IMR-90 (cell line): ENCODE measurements around the gene ACAA2. TPM values are rescaled to one million over a fixed set of nuclear protein-coding genes. Genes with fewer than 3 reads are reported as not detected.

Source experiments
- ATAC-seq: fragments of 200-7000 bp; cut with Tn5 transposase; 2 replicates; pipeline ENCODE4 v1.9.1; 2020; ENCODE audit warnings: low read depth, mild to moderate bottlenecking, moderate library complexity
- BruUV-seq: library from RNA; stranded (reverse); fragments of 400-500 nt; replicated peaks from 2 replicates; lab custom pipeline; 2021; lab: Mats Ljungman, UMichigan
- CTCF ChIA-PET: fragments of 300-600 bp; formaldehyde crosslinking; extraction: SDS; loops from one replicate; lab custom pipeline; 2021; ENCODE audit warnings: antibody characterized with exemption; lab: Yijun Ruan, JAX
- POLR2A ChIA-PET: fragments of 300-600 bp; sonication (Branson Sonifier 250); formaldehyde crosslinking; loops from one replicate; lab custom pipeline; 2022; ENCODE audit warnings: antibody characterized with exemption; ENCODE audit not compliant: unreplicated experiment; lab: Charles Lee
- DNase-seq: peaks from one replicate; pipeline ENCODE4 v3.0.0; 2013
- H2AFZ ChIP-seq: replicated peaks from 2 replicates; pipeline ENCODE3; 2013; ENCODE audit warnings: low read length, mild to moderate bottlenecking; ENCODE audit not compliant: poor library complexity
- H2AK5ac ChIP-seq: 2 replicates; pipeline ENCODE4 v1.6.1; 2013; ENCODE audit warnings: low read depth, low read length, inconsistent platforms
- H2AK9ac ChIP-seq: replicated peaks from 2 replicates; pipeline ENCODE3; 2013; ENCODE audit warnings: mild to moderate bottlenecking, low read depth, low read length, moderate library complexity; ENCODE audit not compliant: poor library complexity
- H2BK120ac ChIP-seq: 2 replicates; pipeline ENCODE4 v1.6.1; 2013; ENCODE audit warnings: low read depth, low read length, inconsistent platforms
- H2BK15ac ChIP-seq: 3 replicates; pipeline ENCODE4 v1.6.1; 2013; ENCODE audit warnings: low read depth, low read length, inconsistent platforms
- H2BK20ac ChIP-seq: 2 replicates; pipeline ENCODE4 v1.6.1; 2013; ENCODE audit warnings: low read depth, mild to moderate bottlenecking, inconsistent platforms, low read length, moderate library complexity
- H2BK5ac ChIP-seq: 2 replicates; pipeline ENCODE4 v1.6.1; 2013; ENCODE audit warnings: mild to moderate bottlenecking, low read depth, low read length, inconsistent platforms; ENCODE audit not compliant: poor library complexity, severe bottlenecking
- H3K14ac ChIP-seq: replicated peaks from 2 replicates; pipeline ENCODE4 v1.6.1; 2013; ENCODE audit warnings: low read depth, low read length, inconsistent platforms
- H3K18ac ChIP-seq: 2 replicates; pipeline ENCODE4 v1.6.1; 2013; ENCODE audit warnings: low read depth, low read length, control low read depth
- H3K23ac ChIP-seq: 2 replicates; pipeline ENCODE4 v1.6.1; 2013; ENCODE audit warnings: low read depth, low read length, inconsistent platforms
- H3K27ac ChIP-seq: 2 replicates; pipeline ENCODE4 v1.5.1; 2013; ENCODE audit warnings: mild to moderate bottlenecking, control low read depth, low read length; ENCODE audit not compliant: insufficient read depth
- H3K27me3 ChIP-seq: 2 replicates; pipeline ENCODE4 v1.6.1; 2013; ENCODE audit warnings: low read length; ENCODE audit not compliant: control insufficient read depth, insufficient read depth
- H3K36me3 ChIP-seq: 2 replicates; pipeline ENCODE4 v1.6.1; 2013; ENCODE audit warnings: low read length, mixed read lengths; ENCODE audit not compliant: control insufficient read depth, insufficient read depth
- H3K4ac ChIP-seq: 2 replicates; pipeline ENCODE4 v1.6.1; 2013; ENCODE audit warnings: low read depth, low read length, inconsistent platforms
- H3K4me1 ChIP-seq: 2 replicates; pipeline ENCODE4 v1.6.1; 2013; ENCODE audit warnings: low read length, mixed read lengths; ENCODE audit not compliant: control insufficient read depth, insufficient read depth
- H3K4me2 ChIP-seq: 2 replicates; pipeline ENCODE4 v1.6.1; 2013; ENCODE audit warnings: low read depth, mild to moderate bottlenecking, control low read depth, low read length, moderate library complexity
- H3K4me3 ChIP-seq: 2 replicates; pipeline ENCODE4 v1.5.1; 2013; ENCODE audit warnings: low read depth, mild to moderate bottlenecking, control low read depth, low read length, moderate library complexity; ENCODE audit not compliant: insufficient read depth
- H3K56ac ChIP-seq: 2 replicates; pipeline ENCODE4 v1.6.1; 2013; ENCODE audit warnings: low read length, inconsistent platforms; ENCODE audit not compliant: insufficient read depth; ENCODE audit errors: extremely low read depth
- H3K79me1 ChIP-seq, 2 experiments: 2 replicates each; pipeline ENCODE4 v1.6.1; 2013; ENCODE audit warnings: low read length in 2 of 2, inconsistent platforms in 1 of 2, low read depth in 1 of 2
- H3K9ac ChIP-seq: 2 replicates; pipeline ENCODE4 v1.6.1; 2013; ENCODE audit warnings: low read depth, low read length, control low read depth
- H3K9me1 ChIP-seq: 2 replicates; pipeline ENCODE4 v1.6.1; 2013; ENCODE audit warnings: low read length, inconsistent platforms; ENCODE audit not compliant: insufficient read depth
- H3K9me3 ChIP-seq: 2 replicates; pipeline ENCODE4 v1.6.1; 2013; ENCODE audit warnings: low read length; ENCODE audit not compliant: control insufficient read depth, insufficient read depth
- H4K20me1 ChIP-seq: 2 replicates; pipeline ENCODE4 v1.6.1; 2013; ENCODE audit warnings: low read length, inconsistent platforms; ENCODE audit not compliant: insufficient read depth
- H4K5ac ChIP-seq: 2 replicates; pipeline ENCODE4 v1.6.1; 2013; ENCODE audit warnings: mild to moderate bottlenecking, low read depth, low read length, control low read depth
- H4K8ac ChIP-seq, 2 experiments: 2 replicates each; pipeline ENCODE4 v1.6.1; 2013; ENCODE audit warnings: low read depth in 2 of 2, low read length in 2 of 2, control low read depth in 1 of 2, inconsistent platforms in 1 of 2
- H4K91ac ChIP-seq: 2 replicates; pipeline ENCODE4 v1.6.1; 2013; ENCODE audit warnings: low read depth, low read length, inconsistent platforms; ENCODE audit not compliant: insufficient read depth
- BHLHE40 ChIP-seq: fragments of 150-350 bp; IDR thresholded peaks from 2 replicates; pipeline ENCODE4 v1.6.1; 2016; ENCODE audit warnings: mild to moderate bottlenecking, low read depth, low read length
- CEBPB ChIP-seq: IDR thresholded peaks from 2 replicates; pipeline ENCODE4 v1.6.1; 2012; ENCODE audit warnings: low read depth, low read length, improper control_type of control experiment
- CTCF ChIP-seq: conservative IDR thresholded peaks from 2 replicates; pipeline ENCODE4 v1.5.1; 2012; ENCODE audit warnings: mild to moderate bottlenecking, low read depth, low read length, improper control_type of control experiment
- ELK1 ChIP-seq: fragments of 150-350 bp; IDR thresholded peaks from 2 replicates; pipeline ENCODE4 v1.6.1; 2016; ENCODE audit warnings: low read depth, mild to moderate bottlenecking, low read length, moderate library complexity, borderline replicate concordance
- FOS ChIP-seq: fragments of 150-350 bp; IDR thresholded peaks from 2 replicates; pipeline ENCODE4 v1.6.1; 2016; ENCODE audit warnings: low read depth, low read length
- MAFK ChIP-seq: IDR thresholded peaks from 2 replicates; pipeline ENCODE4 v1.6.1; 2012; ENCODE audit warnings: low read depth, low read length, improper control_type of control experiment
- MAZ ChIP-seq: IDR thresholded peaks from 2 replicates; pipeline ENCODE4 v1.6.1; 2012; ENCODE audit warnings: low read depth, mild to moderate bottlenecking, low read length, improper control_type of control experiment, moderate library complexity, borderline replicate concordance
- NFE2L2 ChIP-seq: fragments of 150-350 bp; IDR thresholded peaks from 2 replicates; pipeline ENCODE4 v1.6.1; 2016; ENCODE audit warnings: low read depth, mild to moderate bottlenecking, low read length
- POLR2A ChIP-seq: IDR thresholded peaks from 2 replicates; pipeline ENCODE4 v1.6.1; 2012; ENCODE audit warnings: mild to moderate bottlenecking, low read depth, low read length
- RAD21 ChIP-seq: IDR thresholded peaks from 2 replicates; pipeline ENCODE4 v1.6.1; 2012; ENCODE audit warnings: low read length, improper control_type of control experiment
- RCOR1 ChIP-seq: IDR thresholded peaks from 2 replicates; pipeline ENCODE4 v1.6.1; 2012; ENCODE audit warnings: mild to moderate bottlenecking, low read length, improper control_type of control experiment; ENCODE audit not compliant: insufficient replicate concordance
- RFX5 ChIP-seq: IDR thresholded peaks from 2 replicates; pipeline ENCODE4 v1.8.0; 2012; ENCODE audit warnings: low read depth, mild to moderate bottlenecking, low read length, moderate library complexity
- WGBS, 2 experiments: methylation state at CpG; one replicate each; pipeline versions ENCODE4 v1.1.5 to v1.1.7; 2013; ENCODE audit warnings: missing lambda C conversion rate in 2 of 2; ENCODE audit not compliant: insufficient read length in 1 of 2; ENCODE audit errors: extremely low coverage in 2 of 2; 5-methylcytosine and 5-hydroxymethylcytosine counted together
- dilution Hi-C: fragments of 300-500 bp; cut with HindIII; formaldehyde crosslinking; loops from one replicate; pipeline ENCODE4 v1.14.3; 2018; ENCODE audit warnings: low sequenced_read_pairs; ENCODE audit not compliant: unreplicated experiment
- in situ Hi-C: fragments of 300-500 bp; cut with MboI; formaldehyde crosslinking; loops from 3 replicates; pipeline ENCODE4 v1.14.3; 2019; ENCODE audit warnings: low sequenced_read_pairs, inconsistent platforms, mixed read lengths
- intact Hi-C: fragments of 100-400 bp; cut with micrococcal nuclease; formaldehyde crosslinking; loops from 2 replicates; pipeline ENCODE4 v1.10.0; 2022
- polyA plus RNA-seq, 3 experiments: library from polyadenylated mRNA; depleted of rRNA; stranded (reverse); fragments of >200 nt; gene quantifications; 2 replicates each; pipeline ENCODE4 v1.2.3, GENCODE V29; 2012; ENCODE audit warnings: low replicate concordance in 1 of 3
- total RNA-seq: library from RNA; depleted of rRNA; stranded (reverse); fragments of >200 nt; gene quantifications from 2 replicates; pipeline ENCODE4 v1.2.3, GENCODE V29; 2012

Gene ACAA2
- total and polyA plus RNA-seq, 2 of the 4 experiments (the other 2 are of a cell fraction) = 24.4 to 61.5 TPM

GRCh38 chr18:49843778-49844625, 30.7 kb upstream of the ACAA2 start:
- H3K4me2 ChIP-seq = no peak overlapping the region
- no peak overlapping the region for H4K8ac ChIP-seq
- H3K27me3 ChIP-seq = no peaks in the 10 kb centered on the region; the same call in 1 of the 2 replicates
- H4K5ac ChIP-seq = no peak overlapping the region
- no peak overlapping the region for H3K14ac ChIP-seq
- H3K79me1 ChIP-seq = no peaks in the 10 kb centered on the region
- no peaks in the 10 kb centered on the region for H3K36me3 ChIP-seq
- H3K23ac ChIP-seq = no peak overlapping the region
- H2AFZ ChIP-seq = no peak overlapping the region
- whole genome bisulfite sequencing, 2 experiments = 20% methylated on average over 1 of the region's 6 CpGs; no CpG with 5 or more reads in 1 of the 2 experiments
- in situ Hi-C loops (loop anchor here (10.0 kb wide), 1 partner anchor 349 kb away; the partner anchor contains the start of gene RPL17), intact Hi-C loops (no loop called here), dilution Hi-C loops (no loop called here)
- H3K9me3 ChIP-seq = no peaks in the 10 kb centered on the region
- H2AK5ac ChIP-seq = no peak overlapping the region
- ChIA-PET CTCF (no interaction called here), POLR2A (no interaction called here)
- no peak overlapping the region for H3K9ac ChIP-seq
- H3K4me3 ChIP-seq = no peak overlapping the region
- H3K4ac ChIP-seq = no peak overlapping the region
- peaks cover 2% of the 10 kb centered on the region for H3K4me1 ChIP-seq
- no peak overlapping the region for H3K18ac ChIP-seq
- H3K27ac ChIP-seq = no peak overlapping the region
- TF ChIP-seq BHLHE40 (no peak), RCOR1 (no peak), CTCF (no peak), ELK1 (no peak), CEBPB (no peak), MAFK (no peak), FOS (no peak), NFE2L2 (no peak), RAD21 (no peak), MAZ (no peak), POLR2A (no peak), RFX5 (no peak)
- H3K56ac ChIP-seq = no peak overlapping the region
- no peak overlapping the region for H2BK20ac ChIP-seq
- DNase-seq = no peak
- H4K91ac ChIP-seq = no peak overlapping the region
- ATAC-seq = peak; percentile 5; the same call in 1 of the 2 replicates
- BruUV-seq = no TSS peak
- no peak overlapping the region for H2BK15ac ChIP-seq
- H2BK120ac ChIP-seq = no peak overlapping the region
- H2BK5ac ChIP-seq = no peak overlapping the region
- no peak overlapping the region for H2AK9ac ChIP-seq
- H4K20me1 ChIP-seq = no peaks in the 10 kb centered on the region
- H3K9me1 ChIP-seq = peaks cover 4% of the 10 kb centered on the region; the same call in 1 of the 2 replicates
